Calu3 (cell line): ENCODE results near the gene BCKDHB. TPM values are rescaled to one million over a fixed set of nuclear protein-coding genes. Genes with fewer than 3 reads are reported as not detected.
A peak's percentile ranks its signal among the peaks of the same experiment; 100 is the strongest.

ENCODE experiments used
- BruUV-seq: library from RNA; stranded (reverse); fragments of 400-500 nt; replicated peaks from 2 replicates; lab custom pipeline; 2021; lab: Mats Ljungman, UMichigan
- CTCF ChIA-PET: fragments of 300-600 bp; sonication (Branson Sonifier 250); formaldehyde crosslinking; loops from one replicate; lab custom pipeline; 2022; ENCODE audit warnings: antibody characterized with exemption; lab: Charles Lee
- DNase-seq: peaks from one replicate; pipeline ENCODE4 v3.0.0; 2022
- H3K27ac Mint-ChIP-seq: one replicate; pipeline ENCODE4 v1.8.0; 2022; ENCODE audit warnings: mixed read lengths; ENCODE audit not compliant: unreplicated experiment
- H3K27me3 Mint-ChIP-seq: one replicate; pipeline ENCODE4 v1.8.0; 2022; ENCODE audit warnings: mixed read lengths; ENCODE audit not compliant: unreplicated experiment
- H3K36me3 Mint-ChIP-seq: one replicate; pipeline ENCODE4 v1.8.0; 2022; ENCODE audit warnings: mild to moderate bottlenecking, moderate library complexity, mixed read lengths; ENCODE audit not compliant: insufficient read depth, unreplicated experiment
- H3K4me1 Mint-ChIP-seq: one replicate; pipeline ENCODE4 v1.8.0; 2022; ENCODE audit warnings: mild to moderate bottlenecking, low read depth, mixed read lengths; ENCODE audit not compliant: unreplicated experiment
- H3K4me3 Mint-ChIP-seq: one replicate; pipeline ENCODE4 v1.8.0; 2022; ENCODE audit warnings: mild to moderate bottlenecking, low read depth, moderate library complexity, mixed read lengths; ENCODE audit not compliant: unreplicated experiment
- H3K9me3 Mint-ChIP-seq: one replicate; pipeline ENCODE4 v1.8.0; 2022; ENCODE audit warnings: low read depth, mixed read lengths; ENCODE audit not compliant: unreplicated experiment
- intact Hi-C: fragments of 100-400 bp; cut with micrococcal nuclease; formaldehyde crosslinking; loops from one replicate; pipeline ENCODE4 v1.10.0; 2022; ENCODE audit not compliant: unreplicated experiment
- total RNA-seq: library from RNA; stranded (reverse); gene quantifications from 2 replicates; pipeline ENCODE4 v1.2.3, GENCODE V29; 2022
- TF ChIP-seq, protein P1 (sequence below): fragments of 200-600 bp; IDR thresholded peaks from one replicate; pipeline ENCODE4 v1.8.0; 2022; ENCODE audit warnings: antibody characterized with exemption; ENCODE audit not compliant: unreplicated experiment

BCKDHB gene
- total RNA-seq, 1 experiment from 2014 or later, result 24.9 TPM

DNA sequence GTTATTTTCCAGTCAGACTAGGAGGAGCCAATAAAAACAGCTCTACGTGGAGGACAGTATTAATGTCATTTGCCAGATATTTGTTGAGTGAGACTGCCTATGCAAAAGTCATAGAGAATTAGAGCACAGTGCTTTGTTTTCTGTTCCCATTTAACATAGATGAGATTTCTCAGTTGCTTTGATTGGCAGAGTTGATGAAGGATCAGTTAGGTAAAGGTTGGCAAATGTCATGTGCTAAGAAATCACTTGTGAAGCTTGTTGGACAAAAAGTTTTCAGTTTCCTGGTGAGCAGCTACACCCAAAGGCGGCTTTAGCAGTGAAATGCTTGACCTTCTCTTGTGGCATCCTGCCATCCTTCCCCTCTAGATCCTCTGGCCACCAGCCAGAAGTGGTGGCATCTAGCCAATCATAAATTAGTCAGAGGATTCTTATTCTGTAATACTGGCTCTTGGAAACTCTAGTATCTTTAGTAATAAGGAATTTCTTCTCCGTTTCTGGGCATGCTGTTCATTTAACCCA lies 37.0 kb downstream of the BCKDHB start:
- TF ChIP-seq, protein P1, sequence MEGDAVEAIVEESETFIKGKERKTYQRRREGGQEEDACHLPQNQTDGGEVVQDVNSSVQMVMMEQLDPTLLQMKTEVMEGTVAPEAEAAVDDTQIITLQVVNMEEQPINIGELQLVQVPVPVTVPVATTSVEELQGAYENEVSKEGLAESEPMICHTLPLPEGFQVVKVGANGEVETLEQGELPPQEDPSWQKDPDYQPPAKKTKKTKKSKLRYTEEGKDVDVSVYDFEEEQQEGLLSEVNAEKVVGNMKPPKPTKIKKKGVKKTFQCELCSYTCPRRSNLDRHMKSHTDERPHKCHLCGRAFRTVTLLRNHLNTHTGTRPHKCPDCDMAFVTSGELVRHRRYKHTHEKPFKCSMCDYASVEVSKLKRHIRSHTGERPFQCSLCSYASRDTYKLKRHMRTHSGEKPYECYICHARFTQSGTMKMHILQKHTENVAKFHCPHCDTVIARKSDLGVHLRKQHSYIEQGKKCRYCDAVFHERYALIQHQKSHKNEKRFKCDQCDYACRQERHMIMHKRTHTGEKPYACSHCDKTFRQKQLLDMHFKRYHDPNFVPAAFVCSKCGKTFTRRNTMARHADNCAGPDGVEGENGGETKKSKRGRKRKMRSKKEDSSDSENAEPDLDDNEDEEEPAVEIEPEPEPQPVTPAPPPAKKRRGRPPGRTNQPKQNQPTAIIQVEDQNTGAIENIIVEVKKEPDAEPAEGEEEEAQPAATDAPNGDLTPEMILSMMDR, result no peak
- H3K27me3 Mint-ChIP-seq, result no peaks in the 10 kb centered on the region
- peak; percentile 75 for DNase-seq
- no TSS peak for BruUV-seq
- H3K4me3 Mint-ChIP-seq, result no peak overlapping the region
- no peaks in the 10 kb centered on the region for H3K9me3 Mint-ChIP-seq
- H3K4me1 Mint-ChIP-seq, result peaks cover 16% of the 10 kb centered on the region
- intact Hi-C loops, result no loop called here
- peak overlapping the region; percentile 89 for H3K27ac Mint-ChIP-seq
- H3K36me3 Mint-ChIP-seq, result peaks cover 6% of the 10 kb centered on the region
- CTCF ChIA-PET, result no interaction called here

DNA sequence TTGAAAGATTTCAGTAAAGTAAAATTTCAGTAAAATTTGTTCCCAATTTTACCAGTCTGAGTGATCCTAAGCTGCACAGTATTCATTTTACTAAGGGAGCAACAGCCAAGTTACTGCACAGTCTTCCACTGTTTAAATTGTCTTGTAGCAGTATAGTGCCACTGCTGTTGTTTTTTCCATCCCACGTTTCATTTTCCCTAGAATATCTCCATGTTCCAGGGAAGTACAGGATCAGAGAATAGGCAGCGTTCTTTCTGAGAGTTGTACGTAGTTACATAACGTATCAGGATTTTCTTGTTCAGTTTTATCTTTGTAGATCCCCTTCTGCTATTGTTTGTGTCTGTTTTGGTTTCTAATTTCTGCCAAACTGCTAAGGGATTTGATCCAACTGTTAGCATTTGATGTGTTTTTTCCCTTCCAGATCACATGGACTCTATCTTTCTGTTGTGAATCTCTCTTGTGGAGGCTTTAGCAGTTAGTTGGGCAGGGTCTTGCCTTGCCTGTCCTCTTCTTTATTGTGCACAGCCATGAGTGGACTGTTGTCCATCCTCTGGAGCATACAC lies 38.4 kb downstream of the BCKDHB start:
- no peak overlapping the region for H3K27ac Mint-ChIP-seq
- no peaks in the 10 kb centered on the region for H3K9me3 Mint-ChIP-seq
- H3K27me3 Mint-ChIP-seq, result no peaks in the 10 kb centered on the region
- no TSS peak for BruUV-seq
- CTCF ChIA-PET, result no interaction called here
- DNase-seq, result no peak
- intact Hi-C loops, result no loop called here
- TF ChIP-seq, protein P1, result no peak
- peaks cover 6% of the 10 kb centered on the region for H3K36me3 Mint-ChIP-seq
- H3K4me1 Mint-ChIP-seq, result peaks cover 16% of the 10 kb centered on the region
- no peak overlapping the region for H3K4me3 Mint-ChIP-seq

DNA sequence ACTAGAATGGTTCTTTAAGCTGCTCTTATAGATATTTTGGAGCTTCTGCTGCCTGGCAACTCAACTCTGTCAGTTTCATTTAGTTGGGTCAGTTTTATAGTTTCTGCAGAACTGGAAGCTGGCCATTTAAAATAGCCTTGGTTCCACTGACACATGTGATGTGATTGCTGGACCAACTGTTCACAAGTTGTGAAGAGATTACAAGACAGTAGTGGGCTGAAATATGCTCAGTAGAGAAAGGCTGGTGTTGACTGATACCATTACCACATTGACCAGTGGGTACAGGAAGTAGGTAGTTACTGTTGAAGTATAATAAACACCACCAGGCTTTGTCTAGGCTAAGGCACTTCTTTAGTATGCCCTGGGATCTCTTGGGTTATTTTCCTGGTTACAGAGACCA lies 39.0 kb downstream of the BCKDHB start:
- no TSS peak for BruUV-seq
- Mint-ChIP-seq H3K36me3 (peaks cover 6% of the 10 kb centered on the region), H3K27me3 (no peaks in the 10 kb centered on the region)

DNA sequence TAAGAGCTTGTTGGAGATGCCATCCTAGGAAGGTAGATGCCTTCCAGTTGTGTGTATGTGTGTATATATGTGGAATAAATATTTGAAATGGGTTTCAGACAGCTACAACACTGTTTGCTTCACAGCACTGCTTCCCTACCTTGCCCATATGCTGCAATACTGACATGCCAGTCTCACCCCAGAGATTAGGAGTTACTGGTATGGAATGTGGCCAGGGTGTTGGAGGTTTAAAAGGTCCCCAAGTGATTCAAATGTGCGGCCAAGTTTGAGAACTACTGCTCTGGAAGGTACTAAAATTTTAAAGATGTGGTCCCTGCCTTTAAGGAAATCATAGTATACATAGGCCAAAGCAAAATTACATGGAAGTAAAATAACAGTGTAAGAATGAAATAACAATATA lies 39.5 kb downstream of the BCKDHB start:
- H3K4me1 Mint-ChIP-seq, result peaks cover 16% of the 10 kb centered on the region
- H3K4me3 Mint-ChIP-seq, result no peak overlapping the region
- H3K27me3 Mint-ChIP-seq, result no peaks in the 10 kb centered on the region
- H3K27ac Mint-ChIP-seq, result no peak overlapping the region
- no peaks in the 10 kb centered on the region for H3K9me3 Mint-ChIP-seq
- no TSS peak for BruUV-seq
- TF ChIP-seq, protein P1, result no peak
- no peak for DNase-seq
- intact Hi-C loops, result no loop called here
- CTCF ChIA-PET, result no interaction called here
- H3K36me3 Mint-ChIP-seq, result peaks cover 6% of the 10 kb centered on the region

More for the DNA sequence above, 39.0 kb downstream of the BCKDHB start:
- Mint-ChIP-seq H3K9me3 (no peaks in the 10 kb centered on the region), H3K27ac (no peak overlapping the region), H3K4me1 (peaks cover 16% of the 10 kb centered on the region), H3K4me3 (no peak overlapping the region)
- DNase-seq, result no peak
- intact Hi-C loops, result no loop called here
- TF ChIP-seq, protein P1, result no peak
- CTCF ChIA-PET, result no interaction called here
